B cell (primary cell): ENCODE results near the gene HOXD10. TPM values are rescaled to one million over a fixed set of nuclear protein-coding genes. Genes with fewer than 3 reads are reported as not detected.

Experiments
- ATAC-seq: fragments of 200-7000 bp; cut with Tn5 transposase; one replicate; pipeline ENCODE4 v1.10.0; 2021; ENCODE audit warnings: low read depth, mild to moderate bottlenecking, moderate number of reproducible peaks, moderate library complexity
- CTCF ChIA-PET: fragments of 350-600 bp; sonication (Branson Sonifier 250); formaldehyde crosslinking; loops from one replicate; lab custom pipeline; 2021; ENCODE audit warnings: antibody characterized with exemption, inconsistent platforms; lab: Charles Lee
- POLR2A ChIA-PET: fragments of 350-600 bp; sonication (Branson Sonifier 250); formaldehyde crosslinking; loops from one replicate; lab custom pipeline; 2021; ENCODE audit warnings: antibody characterized with exemption; lab: Charles Lee
- DNase-seq: peaks from one replicate; pipeline ENCODE4 v3.0.0; 2013
- H2AFZ ChIP-seq: 2 replicates; pipeline ENCODE4 v1.6.1; 2012; ENCODE audit warnings: mild to moderate bottlenecking, low read depth, low read length; ENCODE audit not compliant: insufficient read depth, poor library complexity, severe bottlenecking
- H3K27ac ChIP-seq, 2 donors: 1 replicate in 1 of 2; 2 replicates in 1 of 2; pipeline ENCODE4 v1.5.1; 2012 to 2013; ENCODE audit warnings: low read length in 2 of 2, mild to moderate bottlenecking in 2 of 2, moderate library complexity in 1 of 2
- H3K27me3 ChIP-seq, 4 experiments: fragments of 200-600 bp in 1 of 4; sonication (generic) in 1 of 4; replicated peaks in 1 of 4; 1 replicate in 2 of 4; 2 replicates in 2 of 4; pipeline versions ENCODE4 v1.6.1 to v1.7.0; 2013 to 2016; ENCODE audit warnings: low read length in 3 of 4, mild to moderate bottlenecking in 2 of 4, mixed read lengths in 1 of 4, moderate library complexity in 1 of 4; ENCODE audit not compliant: insufficient read depth in 4 of 4, control insufficient read depth in 3 of 4; ENCODE audit errors: control extremely low read depth in 1 of 4
- H3K36me3 ChIP-seq, 2 experiments: replicated peaks in 1 of 2; 1 replicate in 1 of 2; 2 replicates in 1 of 2; pipeline versions ENCODE4 v1.6.1 to v1.7.1; 2013; ENCODE audit warnings: low read length in 1 of 2; ENCODE audit not compliant: insufficient read depth in 2 of 2, control insufficient read depth in 1 of 2; ENCODE audit errors: control extremely low read depth in 1 of 2, extremely low read depth in 1 of 2
- H3K4me1 ChIP-seq, 2 donors: fragments of 200-600 bp in 1 of 2; sonication (generic) in 1 of 2; 1 replicate in 1 of 2; 2 replicates in 1 of 2; pipeline versions ENCODE4 v1.5.1 to v1.6.1; 2013 to 2017; ENCODE audit warnings: low read length in 2 of 2; ENCODE audit not compliant: control insufficient read depth in 2 of 2, insufficient read depth in 2 of 2
- H3K4me2 ChIP-seq: replicated peaks from 2 replicates; pipeline ENCODE3; 2012; ENCODE audit warnings: mild to moderate bottlenecking, low read depth, low read length; ENCODE audit not compliant: poor library complexity, severe bottlenecking
- H3K4me3 ChIP-seq, 5 experiments: fragments of 200-600 bp in 1 of 5; sonication (generic) in 1 of 5; 1 replicate in 3 of 5; 2 replicates in 2 of 5; pipeline versions ENCODE4 v1.5.1 to v1.7.0; 2011 to 2016; ENCODE audit warnings: low read length in 4 of 5, mild to moderate bottlenecking in 4 of 5, low read depth in 2 of 5, control low read depth in 1 of 5, moderate library complexity in 1 of 5; ENCODE audit not compliant: insufficient read depth in 1 of 5; ENCODE audit errors: control extremely low read depth in 1 of 5, extremely low read depth in 1 of 5
- H3K79me2 ChIP-seq: fragments of 200-600 bp; sonication (generic); one replicate; pipeline ENCODE4 v1.6.0; 2016; ENCODE audit warnings: low read length; ENCODE audit not compliant: control insufficient read depth, insufficient read depth
- H3K9ac ChIP-seq: fragments of 200-600 bp; sonication (generic); 2 replicates; pipeline ENCODE4 v1.6.1; 2017; ENCODE audit warnings: mild to moderate bottlenecking, low read length, moderate library complexity
- H3K9me3 ChIP-seq, 3 donors: one replicate each; pipeline versions ENCODE4 v1.6.1 to v1.7.1; 2013; ENCODE audit warnings: low read length in 2 of 3; ENCODE audit not compliant: control insufficient read depth in 2 of 3, insufficient read depth in 1 of 3; ENCODE audit errors: control extremely low read depth in 1 of 3
- H4K20me1 ChIP-seq: 2 replicates; pipeline ENCODE4 v1.6.0; 2012; ENCODE audit warnings: mild to moderate bottlenecking, low read length; ENCODE audit not compliant: insufficient read depth, control insufficient read depth, poor library complexity, severe bottlenecking
- H3K27ac Mint-ChIP-seq: one replicate; pipeline ENCODE4 v1.8.0; 2021; ENCODE audit warnings: mixed read lengths
- H3K27me3 Mint-ChIP-seq: one replicate; pipeline ENCODE4 v1.8.0; 2021; ENCODE audit warnings: mixed read lengths
- H3K4me1 Mint-ChIP-seq: one replicate; pipeline ENCODE4 v1.8.0; 2021; ENCODE audit warnings: mixed read lengths
- H3K4me3 Mint-ChIP-seq: one replicate; pipeline ENCODE4 v1.8.0; 2021; ENCODE audit warnings: mixed read lengths
- H3K9me3 Mint-ChIP-seq: one replicate; pipeline ENCODE4 v1.8.0; 2022; ENCODE audit warnings: mixed read lengths; ENCODE audit not compliant: insufficient read depth
- EZH2 ChIP-seq: IDR thresholded peaks from 2 replicates; pipeline ENCODE4 v1.6.1; 2012; ENCODE audit warnings: borderline replicate concordance, low read depth, mild to moderate bottlenecking, moderate library complexity, low read length; ENCODE audit not compliant: insufficient read depth, poor library complexity, severe bottlenecking
- WGBS: methylation state at CpG from one replicate; pipeline ENCODE4 v1.1.5; 2013; ENCODE audit warnings: missing lambda C conversion rate; ENCODE audit not compliant: insufficient coverage; 5-methylcytosine and 5-hydroxymethylcytosine counted together
- intact Hi-C: fragments of 100-400 bp; cut with micrococcal nuclease; formaldehyde crosslinking; loops from one replicate; pipeline ENCODE4 v1.10.0; 2022
- polyA plus RNA-seq: library from polyadenylated mRNA; depleted of rRNA; stranded (reverse); fragments of >200 nt; gene quantifications from 2 replicates; pipeline ENCODE4 v1.2.3, GENCODE V29; 2012
- total RNA-seq, 2 donors: library from RNA; stranded (reverse); fragments of 120-200 nt in 1 of 2; gene quantifications; 1 replicate in 1 of 2; 2 replicates in 1 of 2; pipeline versions ENCODE4 v1.2.3 to v1.2.4, GENCODE V29; 2013 to 2022
- TF ChIP-seq, protein P1 (sequence below): fragments of 200-600 bp; IDR thresholded peaks from one replicate; pipeline ENCODE4 v1.8.0; 2022; ENCODE audit warnings: antibody characterized with exemption, mild to moderate bottlenecking

HOXD10 gene
- total and polyA plus RNA-seq, 2 donors (not counting 1 experiment from before 2014, with no cell fraction given) = not detected

- DNase-seq (no peak), ATAC-seq (no peak)
- Histone ChIP-seq H3K9ac (no peak overlapping the region), H3K4me1 (peaks cover 3 to 19% of the 10 kb centered on the region in 2 donors), H3K4me3 (no peak overlapping the region), H4K20me1 (no peaks in the 10 kb centered on the region), H3K27ac (no peak overlapping the region), H3K9me3 (peaks cover 0 to 51% (median 0%) of the 10 kb centered on the region in 3 donors), H2AFZ (no peak overlapping the region), H3K79me2 (no peaks in the 10 kb centered on the region), H3K36me3 (no peaks in the 10 kb centered on the region), H3K4me2 (no peak overlapping the region), H3K27me3 (peaks cover 0 to 86% (median 65%) of the 10 kb centered on the region in 4 experiments)
- TF ChIP-seq EZH2 = no peak
- TF ChIP-seq, protein P1, sequence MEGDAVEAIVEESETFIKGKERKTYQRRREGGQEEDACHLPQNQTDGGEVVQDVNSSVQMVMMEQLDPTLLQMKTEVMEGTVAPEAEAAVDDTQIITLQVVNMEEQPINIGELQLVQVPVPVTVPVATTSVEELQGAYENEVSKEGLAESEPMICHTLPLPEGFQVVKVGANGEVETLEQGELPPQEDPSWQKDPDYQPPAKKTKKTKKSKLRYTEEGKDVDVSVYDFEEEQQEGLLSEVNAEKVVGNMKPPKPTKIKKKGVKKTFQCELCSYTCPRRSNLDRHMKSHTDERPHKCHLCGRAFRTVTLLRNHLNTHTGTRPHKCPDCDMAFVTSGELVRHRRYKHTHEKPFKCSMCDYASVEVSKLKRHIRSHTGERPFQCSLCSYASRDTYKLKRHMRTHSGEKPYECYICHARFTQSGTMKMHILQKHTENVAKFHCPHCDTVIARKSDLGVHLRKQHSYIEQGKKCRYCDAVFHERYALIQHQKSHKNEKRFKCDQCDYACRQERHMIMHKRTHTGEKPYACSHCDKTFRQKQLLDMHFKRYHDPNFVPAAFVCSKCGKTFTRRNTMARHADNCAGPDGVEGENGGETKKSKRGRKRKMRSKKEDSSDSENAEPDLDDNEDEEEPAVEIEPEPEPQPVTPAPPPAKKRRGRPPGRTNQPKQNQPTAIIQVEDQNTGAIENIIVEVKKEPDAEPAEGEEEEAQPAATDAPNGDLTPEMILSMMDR = no peak
- Mint-ChIP-seq H3K27ac (peak overlapping the region; percentile 2), H3K9me3 (peaks cover 4% of the 10 kb centered on the region), H3K27me3 (peaks cover 76% of the 10 kb centered on the region), H3K4me1 (peaks cover 14% of the 10 kb centered on the region), H3K4me3 (no peak overlapping the region)
- CTCF ChIA-PET = interaction anchor here (0.8 to 1.9 kb wide), 6 partner anchors 8 to 444 kb away, joined by 3 to 9 read pairs (median 3); no protein-coding TSS in a partner anchor
- POLR2A ChIA-PET = no interaction called here
- intact Hi-C loops = no loop called here
- 29% methylated on average over 1 of the region's 7 CpGs for WGBS
Measured at GRCh38 chr2:176110415-176111308, 5.9 kb upstream of the HOXD10 start.

DNA sequence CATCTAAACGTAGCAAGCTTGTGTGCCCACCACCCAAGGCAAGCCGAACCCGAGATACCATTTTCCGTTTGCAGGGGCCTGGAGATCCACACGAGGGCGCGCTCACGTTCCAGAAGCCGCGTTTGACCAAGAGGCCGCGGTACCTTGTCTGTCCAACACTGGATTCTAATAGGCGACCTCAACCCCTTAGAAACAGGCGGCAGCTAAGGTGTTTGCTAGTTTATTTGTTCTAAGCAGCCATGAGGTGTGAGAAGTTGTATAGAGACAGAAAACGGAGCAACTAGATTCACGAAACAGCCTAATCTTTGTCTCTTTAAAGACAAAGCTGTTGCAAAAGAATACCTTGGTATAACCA lies 5.3 kb upstream of the HOXD10 start:
- Mint-ChIP-seq H3K4me1 (peaks cover 8% of the 10 kb centered on the region), H3K27me3 (peaks cover 75% of the 10 kb centered on the region), H3K27ac (peak overlapping the region; percentile 2), H3K9me3 (peaks cover 4% of the 10 kb centered on the region), H3K4me3 (no peak overlapping the region)
- 3% methylated on average over 15 of the region's 16 CpGs for WGBS
- DNase-seq (peak; percentile 48), ATAC-seq (no peak)
- H3K4me3 ChIP-seq = no peak overlapping the region
- H3K36me3 ChIP-seq = no peaks in the 10 kb centered on the region
- TF ChIP-seq EZH2 = no peak
- TF ChIP-seq, protein P1 = peak; percentile 30
- peaks cover 3 to 12% of the 10 kb centered on the region in 2 donors for H3K4me1 ChIP-seq
- ChIA-PET CTCF (interaction anchor here (0.8 to 1.9 kb wide), 4 partner anchors 9 to 443 kb away, joined by 3 to 9 read pairs (median 4); no protein-coding TSS in a partner anchor), POLR2A (no interaction called here)
- intact Hi-C loops = no loop called here
- H3K4me2 ChIP-seq = no peak overlapping the region
- no peak overlapping the region for H3K9ac ChIP-seq
- H4K20me1 ChIP-seq = no peaks in the 10 kb centered on the region
- H3K27ac ChIP-seq = no peak overlapping the region
- no peaks in the 10 kb centered on the region for H3K79me2 ChIP-seq
- peaks cover 0 to 86% (median 64%) of the 10 kb centered on the region in 4 experiments for H3K27me3 ChIP-seq
- H3K9me3 ChIP-seq = peaks cover 0 to 52% (median 0%) of the 10 kb centered on the region in 3 donors
- H2AFZ ChIP-seq = no peak overlapping the region
